COLO668 (cell line): Measurements from ENCODE around the gene EDNRB.
"Not testable (repeated sequence)": the region's sequence is repeated elsewhere in the genome, so short reads cannot be mapped to it uniquely, and the experiment has no call there.

Experiments
- DNase-seq: peaks from one replicate; lab custom pipeline; 2025; ENCODE audit not compliant: unreplicated experiment; lab: John Stamatoyannopoulos, UW

EDNRB gene

GRCh38 chr13:77918391-77919245 lies at the start of gene EDNRB:
Gene EDNRB, minus strand, starts transcription at chr13:77918831. Its CDS starts 258 bp downstream, at chr13:77918573.
- DNase-seq = peak; percentile 61

GRCh38 chr13:77966671-77967070 lies 48.0 kb upstream of the EDNRB start:
- DNase-seq = no peak

- DNase-seq = no peak
Observed at GRCh38 chr13:77952737-77953136, 34.1 kb upstream of the EDNRB start.

- DNase-seq = no peak
Observed at GRCh38 chr13:77952276-77952675, 33.6 kb upstream of the EDNRB start.

GRCh38 chr13:77946522-77946921 lies 27.9 kb upstream of the EDNRB start:
- no peak for DNase-seq

- DNase-seq = not testable (repeated sequence)
Observed at GRCh38 chr13:77935063-77935462, 16.4 kb upstream of the EDNRB start.

GRCh38 chr13:77930430-77930829 lies 11.8 kb upstream of the EDNRB start:
- no peak for DNase-seq

GRCh38 chr13:77928909-77929308 lies 10.3 kb upstream of the EDNRB start:
- DNase-seq = no peak

- no peak for DNase-seq
Observed at GRCh38 chr13:77925616-77926015, 7.0 kb upstream of the EDNRB start.

GRCh38 chr13:77919921-77920294 lies 1.3 kb upstream of the EDNRB start:
- DNase-seq = no peak

GRCh38 chr13:77919246-77919920 lies 752 bp upstream of the EDNRB start:
- peak; percentile 34 for DNase-seq

- no peak for DNase-seq
Observed at GRCh38 chr13:77916488-77916887, 2.1 kb downstream of the EDNRB start.

- DNase-seq = no peak
Observed at GRCh38 chr13:77915686-77916085, 2.9 kb downstream of the EDNRB start.

GRCh38 chr13:77913003-77913402 lies 5.6 kb downstream of the EDNRB start:
- DNase-seq = no peak

- no peak for DNase-seq
Observed at GRCh38 chr13:77911751-77912150, 6.9 kb downstream of the EDNRB start.

- no peak for DNase-seq
Observed at GRCh38 chr13:77909827-77910226, 8.8 kb downstream of the EDNRB start.

GRCh38 chr13:77908531-77908930 lies 10.1 kb downstream of the EDNRB start:
- no peak for DNase-seq

GRCh38 chr13:77907666-77908341 lies 10.8 kb downstream of the EDNRB start:
- no peak for DNase-seq

GRCh38 chr13:77904031-77904430 lies 14.6 kb downstream of the EDNRB start:
- no peak for DNase-seq

- DNase-seq = no peak
Observed at GRCh38 chr13:77903435-77903834, 15.2 kb downstream of the EDNRB start.

GRCh38 chr13:77902319-77902963 lies 16.2 kb downstream of the EDNRB start:
- no peak for DNase-seq
